Fibroblast of villous mesenchyme (primary cell): Measurements from ENCODE around the gene MLEC. TPM values are rescaled to one million over a fixed set of nuclear protein-coding genes. Genes with fewer than 3 reads are reported as not detected.
"Not testable (repeated sequence)": the region's sequence is repeated elsewhere in the genome, so short reads cannot be mapped to it uniquely, and the experiment has no call there.

Source experiments
- DNase-seq: peaks from one replicate; pipeline ENCODE4 v3.0.0-alpha.2; 2010; ENCODE audit warnings: low read depth
- H3K4me3 ChIP-seq: 2 replicates; pipeline ENCODE4 v1.5.1; 2011; ENCODE audit warnings: low read depth, mild to moderate bottlenecking, low read length
- CTCF ChIP-seq: IDR thresholded peaks from 2 replicates; pipeline ENCODE4 v1.5.1; 2012; ENCODE audit warnings: low read depth, mild to moderate bottlenecking, low read length; ENCODE audit not compliant: insufficient read depth
- total RNA-seq: library from RNA; depleted of rRNA; stranded (reverse); fragments of >200 nt; gene quantifications from 2 replicates; pipeline ENCODE4 v1.2.3, GENCODE V29; 2012

Gene MLEC
- total RNA-seq, 1 donor, result 224 TPM

- TF ChIP-seq CTCF, result no peak
- no peak overlapping the region for H3K4me3 ChIP-seq
- DNase-seq, result no peak
These were observed 25.5 kb upstream of the MLEC start for GRCh38 chr12:120661432-120661831.

- no peak for DNase-seq
- H3K4me3 ChIP-seq, result no peak overlapping the region
- no peak for TF ChIP-seq CTCF
These were observed 24.1 kb upstream of the MLEC start for GRCh38 chr12:120662879-120663278.

GRCh38 chr12:120663741-120664140, 23.2 kb upstream of the MLEC start:
- no peak for TF ChIP-seq CTCF
- H3K4me3 ChIP-seq, result no peak overlapping the region
- DNase-seq, result no peak

GRCh38 chr12:120666571-120667390, 20.2 kb upstream of the MLEC start:
- H3K4me3 ChIP-seq, result no peak overlapping the region
- DNase-seq, result no peak
- TF ChIP-seq CTCF, result no peak

GRCh38 chr12:120668091-120668867, 18.7 kb upstream of the MLEC start:
- no peak for TF ChIP-seq CTCF
- no peak for DNase-seq
- no peak overlapping the region for H3K4me3 ChIP-seq

GRCh38 chr12:120668868-120669840, 17.8 kb upstream of the MLEC start:
- DNase-seq, result peak; percentile 24
- TF ChIP-seq CTCF, result no peak
- H3K4me3 ChIP-seq, result no peak overlapping the region

GRCh38 chr12:120670237-120670636, 16.7 kb upstream of the MLEC start:
- DNase-seq, H3K4me3 ChIP-seq: not testable (repeated sequence)
